PFSK-1 (cell line): Measurements from ENCODE around the gene PNMA6F.

ENCODE experiments used
- FOXP2 ChIP-seq: optimal IDR thresholded peaks from 2 replicates; pipeline ENCODE3; 2011; ENCODE audit warnings: borderline replicate concordance, control low read depth, inconsistent platforms; ENCODE audit not compliant: insufficient read depth; ENCODE audit errors: extremely low read length, extremely low read depth
- POLR2AphosphoS5 ChIP-seq: IDR thresholded peaks from 2 replicates; pipeline ENCODE4 v1.6.1; 2012; ENCODE audit warnings: low read depth, mild to moderate bottlenecking, control low read depth, low read length, moderate library complexity
- SIN3A ChIP-seq: IDR thresholded peaks from 2 replicates; pipeline ENCODE4 v1.6.1; 2012; ENCODE audit warnings: mild to moderate bottlenecking, low read length, moderate library complexity, borderline replicate concordance; ENCODE audit not compliant: insufficient read depth
- TAF1 ChIP-seq: IDR thresholded peaks from 2 replicates; pipeline ENCODE4 v1.6.1; 2012; ENCODE audit warnings: low read length, control low read depth, borderline replicate concordance; ENCODE audit not compliant: insufficient read depth
- TF ChIP-seq, protein P1 (sequence below), 2 experiments: IDR thresholded peaks; 2 replicates each; pipeline versions ENCODE4 v1.6.1 to v1.8.0; 2011 to 2012; ENCODE audit warnings: low read depth in 2 of 2, low read length in 2 of 2, control low read depth in 1 of 2, inconsistent platforms in 1 of 2, mild to moderate bottlenecking in 1 of 2, moderate library complexity in 1 of 2; ENCODE audit not compliant: insufficient read depth in 1 of 2

Gene PNMA6F

DNA sequence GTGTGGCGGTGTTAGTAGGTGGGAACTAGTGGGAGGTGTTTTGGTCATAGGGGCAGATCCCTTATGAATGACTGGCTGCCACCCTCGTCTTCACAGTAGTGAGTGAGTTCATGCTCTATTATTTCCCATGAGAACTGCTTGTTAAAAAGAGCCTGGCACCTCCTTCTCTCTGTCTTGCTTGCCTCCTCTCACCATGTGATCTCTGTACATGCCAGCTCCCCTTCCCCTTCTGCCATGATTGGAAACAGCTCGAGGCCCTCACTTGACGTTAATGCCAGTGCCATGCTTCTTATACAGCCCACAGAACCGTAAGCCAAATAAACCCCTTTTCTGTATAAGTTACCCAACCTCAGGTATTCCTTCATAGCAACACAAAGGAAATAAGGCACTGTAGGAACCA is 21.7 kb downstream of the PNMA6F start:
- TF ChIP-seq POLR2AphosphoS5, result no peak
- TF ChIP-seq, protein P1, sequence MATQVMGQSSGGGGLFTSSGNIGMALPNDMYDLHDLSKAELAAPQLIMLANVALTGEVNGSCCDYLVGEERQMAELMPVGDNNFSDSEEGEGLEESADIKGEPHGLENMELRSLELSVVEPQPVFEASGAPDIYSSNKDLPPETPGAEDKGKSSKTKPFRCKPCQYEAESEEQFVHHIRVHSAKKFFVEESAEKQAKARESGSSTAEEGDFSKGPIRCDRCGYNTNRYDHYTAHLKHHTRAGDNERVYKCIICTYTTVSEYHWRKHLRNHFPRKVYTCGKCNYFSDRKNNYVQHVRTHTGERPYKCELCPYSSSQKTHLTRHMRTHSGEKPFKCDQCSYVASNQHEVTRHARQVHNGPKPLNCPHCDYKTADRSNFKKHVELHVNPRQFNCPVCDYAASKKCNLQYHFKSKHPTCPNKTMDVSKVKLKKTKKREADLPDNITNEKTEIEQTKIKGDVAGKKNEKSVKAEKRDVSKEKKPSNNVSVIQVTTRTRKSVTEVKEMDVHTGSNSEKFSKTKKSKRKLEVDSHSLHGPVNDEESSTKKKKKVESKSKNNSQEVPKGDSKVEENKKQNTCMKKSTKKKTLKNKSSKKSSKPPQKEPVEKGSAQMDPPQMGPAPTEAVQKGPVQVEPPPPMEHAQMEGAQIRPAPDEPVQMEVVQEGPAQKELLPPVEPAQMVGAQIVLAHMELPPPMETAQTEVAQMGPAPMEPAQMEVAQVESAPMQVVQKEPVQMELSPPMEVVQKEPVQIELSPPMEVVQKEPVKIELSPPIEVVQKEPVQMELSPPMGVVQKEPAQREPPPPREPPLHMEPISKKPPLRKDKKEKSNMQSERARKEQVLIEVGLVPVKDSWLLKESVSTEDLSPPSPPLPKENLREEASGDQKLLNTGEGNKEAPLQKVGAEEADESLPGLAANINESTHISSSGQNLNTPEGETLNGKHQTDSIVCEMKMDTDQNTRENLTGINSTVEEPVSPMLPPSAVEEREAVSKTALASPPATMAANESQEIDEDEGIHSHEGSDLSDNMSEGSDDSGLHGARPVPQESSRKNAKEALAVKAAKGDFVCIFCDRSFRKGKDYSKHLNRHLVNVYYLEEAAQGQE (IDR thresholded peaks at IDR 0.05; ENCODE audit: insufficient read depth in 1 of 2, low read depth in 2 of 2, low read length in 2 of 2), result no peak
- TF ChIP-seq FOXP2, result no peak
- no peak for TF ChIP-seq SIN3A
- no peak for TF ChIP-seq TAF1

- TF ChIP-seq TAF1, result no peak
- TF ChIP-seq FOXP2, result no peak
- no peak for TF ChIP-seq POLR2AphosphoS5
- TF ChIP-seq, protein P1 (IDR thresholded peaks at IDR 0.05; ENCODE audit: insufficient read depth in 1 of 2, low read depth in 2 of 2, low read length in 2 of 2), result no peak
- TF ChIP-seq SIN3A, result no peak
Observed at GRCh38 chrX:153297376-153297775, 24.2 kb downstream of the PNMA6F start.
